Hepatocyte (in vitro differentiated cells): ENCODE results near the gene DNAAF1.

Experiments used
- EZH2 ChIP-seq: fragments of 200-600 bp; sonication (generic); IDR thresholded peaks from 2 replicates; pipeline ENCODE4 v1.6.1; 2016; ENCODE audit warnings: antibody characterized with exemption, mild to moderate bottlenecking, borderline replicate concordance
- TF ChIP-seq, protein P1 (sequence below): fragments of 200-600 bp; sonication (generic); IDR thresholded peaks from 2 replicates; pipeline ENCODE4 v1.5.1; 2016; ENCODE audit warnings: antibody characterized with exemption, mild to moderate bottlenecking; ENCODE audit not compliant: poor library complexity

GRCh38 chr16:84196101-84196500, 51.0 kb downstream of the DNAAF1 start:
- TF ChIP-seq, protein P1, sequence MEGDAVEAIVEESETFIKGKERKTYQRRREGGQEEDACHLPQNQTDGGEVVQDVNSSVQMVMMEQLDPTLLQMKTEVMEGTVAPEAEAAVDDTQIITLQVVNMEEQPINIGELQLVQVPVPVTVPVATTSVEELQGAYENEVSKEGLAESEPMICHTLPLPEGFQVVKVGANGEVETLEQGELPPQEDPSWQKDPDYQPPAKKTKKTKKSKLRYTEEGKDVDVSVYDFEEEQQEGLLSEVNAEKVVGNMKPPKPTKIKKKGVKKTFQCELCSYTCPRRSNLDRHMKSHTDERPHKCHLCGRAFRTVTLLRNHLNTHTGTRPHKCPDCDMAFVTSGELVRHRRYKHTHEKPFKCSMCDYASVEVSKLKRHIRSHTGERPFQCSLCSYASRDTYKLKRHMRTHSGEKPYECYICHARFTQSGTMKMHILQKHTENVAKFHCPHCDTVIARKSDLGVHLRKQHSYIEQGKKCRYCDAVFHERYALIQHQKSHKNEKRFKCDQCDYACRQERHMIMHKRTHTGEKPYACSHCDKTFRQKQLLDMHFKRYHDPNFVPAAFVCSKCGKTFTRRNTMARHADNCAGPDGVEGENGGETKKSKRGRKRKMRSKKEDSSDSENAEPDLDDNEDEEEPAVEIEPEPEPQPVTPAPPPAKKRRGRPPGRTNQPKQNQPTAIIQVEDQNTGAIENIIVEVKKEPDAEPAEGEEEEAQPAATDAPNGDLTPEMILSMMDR, result no peak
- TF ChIP-seq EZH2, result no peak
